Hypothalamus (tissue), 51 donors: ENCODE data around the gene OR52J3.

Experiments
- DNase-seq, 51 donors: peaks; one replicate each; lab custom pipeline; 2025; lab: John Stamatoyannopoulos, UW

The OR52J3 gene

GRCh38 chr11:5092821-5093585 lies 46.7 kb downstream of the OR52J3 start:
- DNase-seq = no peak

GRCh38 chr11:5096011-5096410 lies 49.7 kb downstream of the OR52J3 start:
- DNase-seq = no peak
